Measurements from ENCODE around the gene RBM19. TPM values are rescaled to one million over a fixed set of nuclear protein-coding genes. Genes with fewer than 3 reads are reported as not detected.
A peak's percentile ranks its signal among the peaks of the same experiment; 100 is the strongest.

Gene RBM19
- total and polyA plus RNA-seq, 4 donors: 17.9 to 33.6 (median 21.9) TPM

GRCh38 chr12:113897406-113897805 lies 68.7 kb downstream of the RBM19 start:
- Histone ChIP-seq H3K27me3 (ENCODE audit: control insufficient read depth in 3 of 3, insufficient read depth in 3 of 3, low read length in 2 of 3) (no peaks in the 10 kb centered on the region), H3K36me3 (ENCODE audit: control insufficient read depth in 4 of 4, insufficient read depth in 4 of 4, low read length in 4 of 4) (peaks cover 0 to 7% (median 1%) of the 10 kb centered on the region in 4 donors), H3K4me1 (ENCODE audit: control insufficient read depth in 5 of 5, insufficient read depth in 5 of 5, low read length in 5 of 5) (peaks cover 0 to 9% (median 0%) of the 10 kb centered on the region in 5 donors), H3K9me3 (ENCODE audit: control insufficient read depth in 4 of 4, insufficient read depth in 3 of 4, low read length in 3 of 4) (no peaks in the 10 kb centered on the region), H3K4me3 (no peak overlapping the region), H3K27ac (ENCODE audit: low read depth in 1 of 2, low read length in 1 of 2) (no peak overlapping the region), H3K9ac (ENCODE audit: insufficient read depth in 1 of 2, low read length in 2 of 2) (no peak overlapping the region)
- DNase-seq (no peak), ATAC-seq (ENCODE audit: insufficient read depth, low FRiP score) (no peak)
- 96 to 99% methylated on average over 7 of the region's 7 CpGs for WGBS, 2 donors
- TF ChIP-seq, protein P1, sequence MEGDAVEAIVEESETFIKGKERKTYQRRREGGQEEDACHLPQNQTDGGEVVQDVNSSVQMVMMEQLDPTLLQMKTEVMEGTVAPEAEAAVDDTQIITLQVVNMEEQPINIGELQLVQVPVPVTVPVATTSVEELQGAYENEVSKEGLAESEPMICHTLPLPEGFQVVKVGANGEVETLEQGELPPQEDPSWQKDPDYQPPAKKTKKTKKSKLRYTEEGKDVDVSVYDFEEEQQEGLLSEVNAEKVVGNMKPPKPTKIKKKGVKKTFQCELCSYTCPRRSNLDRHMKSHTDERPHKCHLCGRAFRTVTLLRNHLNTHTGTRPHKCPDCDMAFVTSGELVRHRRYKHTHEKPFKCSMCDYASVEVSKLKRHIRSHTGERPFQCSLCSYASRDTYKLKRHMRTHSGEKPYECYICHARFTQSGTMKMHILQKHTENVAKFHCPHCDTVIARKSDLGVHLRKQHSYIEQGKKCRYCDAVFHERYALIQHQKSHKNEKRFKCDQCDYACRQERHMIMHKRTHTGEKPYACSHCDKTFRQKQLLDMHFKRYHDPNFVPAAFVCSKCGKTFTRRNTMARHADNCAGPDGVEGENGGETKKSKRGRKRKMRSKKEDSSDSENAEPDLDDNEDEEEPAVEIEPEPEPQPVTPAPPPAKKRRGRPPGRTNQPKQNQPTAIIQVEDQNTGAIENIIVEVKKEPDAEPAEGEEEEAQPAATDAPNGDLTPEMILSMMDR (IDR thresholded peaks at IDR 0.05; ENCODE audit: control extremely low read depth, extremely low read depth): no peak

DNA sequence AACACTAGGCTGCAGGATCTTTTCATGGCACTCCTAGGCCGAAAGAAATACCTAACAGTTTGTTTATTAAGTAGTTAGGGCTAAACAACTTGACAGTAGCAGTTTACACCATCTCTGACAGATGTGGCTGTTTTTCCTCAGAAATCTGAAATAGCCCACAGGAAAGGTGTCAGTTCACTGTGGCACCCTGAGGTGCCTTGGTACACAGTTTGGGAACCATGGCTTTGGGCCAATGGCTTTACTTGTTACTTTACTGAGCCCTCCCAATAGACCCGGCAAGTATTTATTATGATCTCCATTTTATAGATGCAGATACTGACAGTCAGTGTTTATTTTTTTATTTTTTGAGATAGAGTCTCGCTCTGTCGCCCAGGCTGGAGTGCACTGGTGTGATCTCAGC lies 69.3 kb downstream of the RBM19 start:
- Histone ChIP-seq H3K9ac (ENCODE audit: insufficient read depth in 1 of 2, low read length in 2 of 2) (no peak overlapping the region), H3K4me1 (ENCODE audit: control insufficient read depth in 5 of 5, insufficient read depth in 5 of 5, low read length in 5 of 5) (peaks cover 0 to 9% (median 0%) of the 10 kb centered on the region in 5 donors), H3K9me3 (ENCODE audit: control insufficient read depth in 4 of 4, insufficient read depth in 3 of 4, low read length in 3 of 4) (no peaks in the 10 kb centered on the region), H3K27me3 (ENCODE audit: control insufficient read depth in 3 of 3, insufficient read depth in 3 of 3, low read length in 2 of 3) (no peaks in the 10 kb centered on the region), H3K36me3 (ENCODE audit: control insufficient read depth in 4 of 4, insufficient read depth in 4 of 4, low read length in 4 of 4) (peaks cover 0 to 7% (median 1%) of the 10 kb centered on the region in 4 donors), H3K4me3 (no peak overlapping the region), H3K27ac (ENCODE audit: low read depth in 1 of 2, low read length in 1 of 2) (no peak overlapping the region)
- DNase-seq: no peak
- no peak for ATAC-seq (ENCODE audit: insufficient read depth, low FRiP score)
- TF ChIP-seq, protein P1 (IDR thresholded peaks at IDR 0.05; ENCODE audit: control extremely low read depth, extremely low read depth): no peak
- WGBS, 2 donors: 96 to 97% methylated on average over 4 of the region's 4 CpGs

GRCh38 chr12:113896194-113896593 lies 69.9 kb downstream of the RBM19 start:
- TF ChIP-seq, protein P1 (IDR thresholded peaks at IDR 0.05; ENCODE audit: control extremely low read depth, extremely low read depth): no peak
- Histone ChIP-seq H3K27ac (ENCODE audit: low read depth in 1 of 2, low read length in 1 of 2) (no peak overlapping the region), H3K27me3 (ENCODE audit: control insufficient read depth in 3 of 3, insufficient read depth in 3 of 3, low read length in 2 of 3) (no peaks in the 10 kb centered on the region), H3K9ac (ENCODE audit: insufficient read depth in 1 of 2, low read length in 2 of 2) (no peak overlapping the region), H3K4me1 (ENCODE audit: control insufficient read depth in 5 of 5, insufficient read depth in 5 of 5, low read length in 5 of 5) (peaks cover 0 to 9% (median 0%) of the 10 kb centered on the region in 5 donors), H3K36me3 (ENCODE audit: control insufficient read depth in 4 of 4, insufficient read depth in 4 of 4, low read length in 4 of 4) (peaks cover 0 to 7% (median 1%) of the 10 kb centered on the region in 4 donors), H3K4me3 (no peak overlapping the region), H3K9me3 (ENCODE audit: control insufficient read depth in 4 of 4, insufficient read depth in 3 of 4, low read length in 3 of 4) (no peaks in the 10 kb centered on the region)
- WGBS, 2 donors: 81 to 89% methylated on average over 7 of the region's 7 CpGs
- peak in 2 of 3 donors; percentile 19 to 22 for DNase-seq
- no peak for ATAC-seq (ENCODE audit: insufficient read depth, low FRiP score)

DNA sequence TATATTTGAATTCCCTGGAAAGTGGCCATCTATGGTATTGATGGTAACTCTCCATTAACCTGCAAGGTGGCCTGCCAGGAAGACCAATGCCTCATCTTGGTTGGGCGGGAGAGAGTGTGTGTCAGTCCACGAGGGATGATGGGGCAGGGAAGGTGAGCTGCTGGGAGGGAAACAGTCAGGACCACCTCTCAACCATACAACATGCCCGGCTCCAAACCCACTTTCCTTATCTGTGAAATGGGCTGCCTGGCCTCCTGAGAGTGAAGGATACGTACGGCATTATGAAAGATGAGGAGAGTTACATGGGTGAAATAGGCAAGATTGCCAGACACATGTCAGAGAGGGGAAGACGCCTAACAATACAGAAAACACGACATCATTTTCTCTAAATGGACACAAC lies 70.9 kb downstream of the RBM19 start:
- peaks cover 0 to 9% (median 0%) of the 10 kb centered on the region in 5 donors for H3K4me1 ChIP-seq (ENCODE audit: control insufficient read depth in 5 of 5, insufficient read depth in 5 of 5, low read length in 5 of 5)
- H3K9me3 ChIP-seq (ENCODE audit: control insufficient read depth in 4 of 4, insufficient read depth in 3 of 4, low read length in 3 of 4): no peaks in the 10 kb centered on the region
- TF ChIP-seq, protein P1 (IDR thresholded peaks at IDR 0.05; ENCODE audit: control extremely low read depth, extremely low read depth): no peak
- peaks cover 0 to 7% (median 1%) of the 10 kb centered on the region in 4 donors for H3K36me3 ChIP-seq (ENCODE audit: control insufficient read depth in 4 of 4, insufficient read depth in 4 of 4, low read length in 4 of 4)
- DNase-seq: no peak
- 95 to 96% methylated on average over 7 of the region's 7 CpGs for WGBS, 2 donors
- H3K27me3 ChIP-seq (ENCODE audit: control insufficient read depth in 3 of 3, insufficient read depth in 3 of 3, low read length in 2 of 3): no peaks in the 10 kb centered on the region
- H3K27ac ChIP-seq (ENCODE audit: low read depth in 1 of 2, low read length in 1 of 2): no peak overlapping the region
- no peak for ATAC-seq (ENCODE audit: insufficient read depth, low FRiP score)
- no peak overlapping the region for H3K4me3 ChIP-seq
- no peak overlapping the region for H3K9ac ChIP-seq (ENCODE audit: insufficient read depth in 1 of 2, low read length in 2 of 2)

Data from lung (tissue), 12 donors.